ENCODE measurements around the gene EFCC1.

EFCC1 gene

GRCh38 chr3:129000742-129001100 lies 383 bp upstream of the EFCC1 start:
- no peak overlapping the region for H3K4me3 ChIP-seq (ENCODE audit: low read depth, low read length)
- no peak for TF ChIP-seq CTCF (IDR thresholded peaks at IDR 0.05; ENCODE audit: low read depth, low read length)

- TF ChIP-seq CTCF (IDR thresholded peaks at IDR 0.05; ENCODE audit: low read depth, low read length) = no peak
- H3K4me3 ChIP-seq (ENCODE audit: low read depth, low read length) = no peak overlapping the region
These were observed 885 bp downstream of the EFCC1 start for GRCh38 chr3:129001806-129002572.

- H3K4me3 ChIP-seq (ENCODE audit: low read depth, low read length) = no peak overlapping the region
- no peak for TF ChIP-seq CTCF (IDR thresholded peaks at IDR 0.05; ENCODE audit: low read depth, low read length)
These were observed 1.8 kb downstream of the EFCC1 start for GRCh38 chr3:129002573-129003569.

GRCh38 chr3:129003578-129004112 lies 2.5 kb downstream of the EFCC1 start:
- no peak overlapping the region for H3K4me3 ChIP-seq (ENCODE audit: low read depth, low read length)
- no peak for TF ChIP-seq CTCF (IDR thresholded peaks at IDR 0.05; ENCODE audit: low read depth, low read length)

GRCh38 chr3:129004639-129005295 lies 3.7 kb downstream of the EFCC1 start:
- TF ChIP-seq CTCF (IDR thresholded peaks at IDR 0.05; ENCODE audit: low read depth, low read length) = no peak
- H3K4me3 ChIP-seq (ENCODE audit: low read depth, low read length) = no peak overlapping the region

- no peak overlapping the region for H3K4me3 ChIP-seq (ENCODE audit: low read depth, low read length)
- TF ChIP-seq CTCF (IDR thresholded peaks at IDR 0.05; ENCODE audit: low read depth, low read length) = no peak
These were observed 4.6 kb downstream of the EFCC1 start for GRCh38 chr3:129005526-129006303.

Measured in WI38 (cell line).